Inferior parietal cortex (tissue), 1 donor: Measurements from ENCODE around the gene TRIM32.

Experiments used
- DNase-seq: peaks from one replicate; pipeline ENCODE4 v3.0.0-alpha.2; 2016; ENCODE audit errors: extremely low spot score

TRIM32 gene

DNA sequence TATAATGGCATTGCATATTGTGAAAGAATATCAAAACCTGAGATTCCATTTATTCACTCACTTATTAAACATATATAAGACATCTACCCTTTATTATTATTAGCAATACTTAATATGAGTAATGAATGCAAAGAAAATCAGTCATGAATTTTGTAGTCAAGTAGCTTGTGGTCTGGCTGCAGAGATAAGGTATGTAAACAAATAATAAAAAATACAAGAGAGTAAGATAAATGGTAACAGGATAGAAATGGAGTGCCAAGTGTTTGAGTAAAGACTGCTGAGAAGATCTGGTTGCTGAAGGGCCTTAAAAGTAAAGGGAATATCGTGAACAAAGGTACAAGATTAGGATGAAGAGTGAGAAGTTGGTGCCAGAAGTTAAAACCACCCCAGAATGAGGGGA lies 18.4 kb downstream of the TRIM32 start:
- no peak for DNase-seq

GRCh38 chr9:116706310-116707290 lies 19.5 kb downstream of the TRIM32 start:
- no peak for DNase-seq

GRCh38 chr9:116712781-116713180 lies 25.7 kb downstream of the TRIM32 start:
- no peak for DNase-seq

GRCh38 chr9:116713271-116713670 lies 26.2 kb downstream of the TRIM32 start:
- DNase-seq: no peak

- DNase-seq: no peak
Measured at GRCh38 chr9:116715751-116716150, 28.6 kb downstream of the TRIM32 start.

DNA sequence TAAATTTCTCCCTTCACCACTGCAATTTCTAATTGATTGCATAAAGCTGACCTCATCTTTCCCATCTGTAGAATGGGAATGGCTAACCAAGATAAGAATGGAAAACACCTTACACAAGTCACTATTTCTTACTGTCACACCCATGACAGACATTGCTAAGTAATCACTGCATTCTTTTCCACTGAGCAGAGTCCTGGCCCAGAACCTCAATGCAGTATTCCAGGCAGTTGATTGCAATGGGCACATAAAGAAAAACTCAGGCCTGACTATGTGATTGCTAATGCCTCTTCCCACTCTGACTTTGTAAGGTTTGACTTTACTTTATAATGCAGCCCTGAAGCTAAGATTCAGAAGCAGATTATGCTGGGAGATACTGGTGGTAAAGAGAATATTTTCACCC lies 29.3 kb downstream of the TRIM32 start:
- no peak for DNase-seq

- DNase-seq: no peak
Measured at GRCh38 chr9:116717150-116717549, 30.0 kb downstream of the TRIM32 start.

DNA sequence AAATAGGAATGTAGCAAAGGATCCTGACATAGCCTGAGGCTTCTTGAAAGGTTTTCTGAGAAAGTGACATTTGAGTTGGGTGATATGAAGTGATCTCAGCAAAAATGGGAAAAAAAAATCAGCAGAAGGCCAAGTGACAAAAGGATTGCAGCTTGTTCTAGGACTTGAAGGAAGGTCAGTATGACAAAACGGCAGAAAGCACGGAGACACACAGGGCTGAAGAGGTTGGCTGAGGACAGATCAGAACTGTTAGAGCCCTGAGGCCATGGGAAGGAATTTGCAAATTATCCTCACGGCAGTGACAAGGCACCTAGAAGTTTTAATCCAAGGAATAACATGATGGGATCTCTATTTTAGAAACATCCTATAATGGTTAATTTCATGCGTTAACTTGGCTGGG lies 31.0 kb downstream of the TRIM32 start:
- no peak for DNase-seq

DNA sequence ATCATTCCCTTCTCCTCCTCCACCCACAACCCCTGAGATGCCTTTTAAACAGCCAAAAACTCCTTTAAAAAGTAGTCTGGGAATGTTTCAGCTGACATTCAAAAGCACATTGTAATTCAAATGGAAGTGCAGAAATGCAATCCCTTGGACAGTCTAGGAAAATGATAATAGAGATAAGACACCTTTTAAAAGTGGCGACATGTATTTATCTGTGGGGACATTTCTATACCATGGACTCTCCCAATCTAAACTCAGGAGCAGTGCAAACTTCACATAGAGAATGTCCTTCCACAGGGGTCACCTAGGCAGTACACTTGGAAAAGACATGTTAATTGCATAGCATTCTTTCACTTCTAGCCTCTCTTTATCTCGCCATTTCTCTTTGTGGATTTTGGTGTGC lies 33.0 kb downstream of the TRIM32 start:
- DNase-seq: no peak

DNA sequence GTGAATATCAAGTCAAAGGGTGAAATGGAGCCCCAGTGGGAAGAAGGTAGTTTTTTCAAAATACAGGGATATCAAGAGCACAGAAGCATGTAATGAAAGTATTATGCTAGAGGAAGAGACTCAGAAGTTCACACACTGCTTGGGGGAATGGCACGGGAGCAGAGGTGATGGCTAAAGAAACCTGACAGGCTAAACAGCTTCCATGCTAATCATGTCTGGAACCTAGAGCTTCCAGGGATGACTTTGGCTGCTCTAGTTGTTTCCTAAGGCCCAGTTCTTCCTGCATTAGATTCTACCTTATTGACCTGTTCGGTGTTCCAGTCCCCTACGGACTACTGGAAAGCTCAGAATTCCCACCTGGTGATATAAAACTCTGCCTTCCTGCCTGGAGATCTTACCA lies 34.3 kb downstream of the TRIM32 start:
- no peak for DNase-seq

DNA sequence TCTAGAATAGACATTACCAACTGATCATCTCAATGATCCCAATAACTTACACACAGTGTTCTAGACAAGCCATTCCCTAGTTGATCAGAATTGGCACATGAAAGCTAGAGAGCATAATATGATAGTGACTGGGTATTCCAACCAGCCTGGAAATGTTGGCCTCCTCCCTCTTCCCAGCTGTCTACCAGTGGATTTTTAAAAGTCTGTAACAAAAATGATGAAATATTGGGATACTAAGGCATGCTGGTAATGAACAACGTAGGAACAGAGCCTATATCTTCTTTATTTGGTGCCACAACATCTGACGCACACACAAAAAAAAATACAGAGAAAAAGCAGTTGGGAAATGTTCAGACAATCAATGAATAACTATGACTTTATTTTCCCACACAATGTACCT lies 34.8 kb downstream of the TRIM32 start:
- DNase-seq: no peak

- DNase-seq: no peak
Measured at GRCh38 chr9:116724123-116724522, 37.0 kb downstream of the TRIM32 start.

DNA sequence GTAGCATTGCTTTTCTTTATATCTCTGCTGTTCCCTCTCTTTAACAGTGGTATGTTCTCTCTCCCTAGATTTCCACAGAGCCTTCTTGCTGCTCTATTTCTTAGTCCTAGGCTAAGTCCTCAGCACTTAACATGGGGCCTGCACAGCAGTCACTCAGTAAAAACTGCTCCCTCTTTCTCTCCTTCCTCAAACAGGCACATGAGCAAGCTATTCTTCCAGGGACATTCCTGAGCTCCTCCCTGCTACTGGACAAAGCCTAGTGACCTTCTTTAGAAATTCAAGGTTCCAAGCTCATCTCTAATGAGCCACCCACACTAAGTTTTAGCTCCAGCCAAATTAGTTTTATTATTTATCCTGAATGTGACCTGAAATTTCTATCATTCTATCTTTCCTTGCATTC lies 39.5 kb downstream of the TRIM32 start:
- DNase-seq: no peak

DNA sequence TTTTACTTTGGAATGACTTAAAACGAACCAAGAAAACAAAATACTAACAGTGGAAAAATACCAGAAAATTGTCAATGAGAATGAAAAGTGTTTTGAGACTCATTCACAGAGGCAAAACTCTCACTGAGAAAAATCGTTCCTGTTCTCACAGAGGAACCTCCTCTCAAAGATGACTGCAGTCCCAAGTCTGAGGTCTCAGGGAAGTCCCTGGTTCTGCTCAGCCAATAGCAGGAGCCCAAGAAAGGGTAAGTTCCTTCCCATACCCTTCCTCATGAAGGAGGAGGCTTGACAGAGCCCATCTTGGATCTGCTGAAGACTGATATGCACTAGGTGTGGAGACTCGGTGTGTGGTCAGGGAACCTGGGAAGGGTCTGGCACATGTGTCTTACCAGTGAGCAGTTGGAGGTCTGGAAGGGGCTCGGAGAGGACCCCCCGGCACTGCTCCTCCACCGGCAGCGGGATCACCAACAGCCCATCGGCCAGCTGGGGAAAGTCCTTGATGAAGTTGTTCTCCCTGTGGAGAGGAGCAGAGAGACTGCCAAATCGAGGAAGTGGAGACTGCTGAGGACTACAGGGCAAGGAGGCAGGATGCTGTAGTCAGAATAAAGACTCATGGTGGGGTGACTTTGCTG lies 46.0 kb downstream of the TRIM32 start:
- DNase-seq: no peak

- no peak for DNase-seq
Measured at GRCh38 chr9:116736399-116737151, 49.5 kb downstream of the TRIM32 start.

- peak; percentile 89 for DNase-seq
Measured at GRCh38 chr9:116737152-116737546, 50.0 kb downstream of the TRIM32 start.

GRCh38 chr9:116741086-116741740 lies 54.1 kb downstream of the TRIM32 start:
- no peak for DNase-seq

GRCh38 chr9:116741742-116742141 lies 54.6 kb downstream of the TRIM32 start:
- DNase-seq: no peak

- DNase-seq: no peak
Measured at GRCh38 chr9:116749176-116749575, 62.1 kb downstream of the TRIM32 start.

DNA sequence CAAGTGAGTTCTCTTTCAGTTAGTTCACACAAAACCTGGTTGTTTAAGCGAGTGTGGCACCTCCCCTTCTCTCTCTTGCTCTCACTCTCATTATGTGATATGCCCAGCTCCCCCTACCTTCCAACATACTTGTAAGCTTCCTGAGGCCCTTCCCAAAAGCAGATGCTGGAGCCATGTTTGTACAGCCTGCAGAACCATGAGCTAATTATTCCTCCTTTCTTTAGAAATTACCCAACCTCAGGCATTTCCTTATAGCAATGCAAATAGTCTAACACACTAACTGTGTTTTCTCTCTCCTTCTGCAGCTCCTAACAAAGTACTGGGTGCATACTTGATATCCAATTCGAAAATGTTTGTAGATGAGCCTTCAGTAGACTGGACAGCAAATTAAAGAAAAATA lies 62.7 kb downstream of the TRIM32 start:
- no peak for DNase-seq

DNA sequence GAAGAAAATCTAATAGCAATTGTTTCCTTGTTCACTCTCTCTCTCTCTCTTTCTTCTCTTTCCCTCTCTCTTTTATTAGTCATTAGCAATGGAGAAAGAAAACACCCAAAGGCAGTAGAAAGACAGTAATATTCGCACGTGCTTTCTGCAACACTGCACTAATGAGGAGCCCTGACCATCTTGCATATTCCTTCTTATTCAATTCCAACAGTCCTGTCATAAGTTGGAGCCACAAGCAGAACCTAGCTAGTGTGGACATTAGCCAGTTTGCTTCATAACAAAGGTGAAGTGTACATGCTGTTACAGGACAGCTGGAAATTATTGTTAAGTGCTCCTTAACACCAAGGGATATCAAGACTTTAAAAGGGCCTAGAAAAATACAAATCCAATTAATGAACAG lies 63.4 kb downstream of the TRIM32 start:
- no peak for DNase-seq
